H9 (cell line): Measurements from ENCODE around the gene CHCHD3. TPM values are rescaled to one million over a fixed set of nuclear protein-coding genes. Genes with fewer than 3 reads are reported as not detected.

Experiments used
- DNase-seq: peaks from one replicate; pipeline ENCODE4 v3.0.0-alpha.2; 2017
- H2AFZ ChIP-seq: one replicate; pipeline ENCODE4 v1.6.1; 2013; ENCODE audit warnings: mild to moderate bottlenecking, low read length, control low read depth, moderate library complexity
- H2AK5ac ChIP-seq: 2 replicates; pipeline ENCODE4 v1.6.1; 2013; ENCODE audit warnings: low read length, control low read depth, mixed read lengths; ENCODE audit not compliant: insufficient read length
- H2BK120ac ChIP-seq: one replicate; pipeline ENCODE4 v1.6.1; 2013; ENCODE audit warnings: low read depth, mild to moderate bottlenecking, low read length, control low read depth, inconsistent platforms; ENCODE audit not compliant: poor library complexity, severe bottlenecking
- H2BK12ac ChIP-seq: 2 replicates; pipeline ENCODE4 v1.6.1; 2013; ENCODE audit warnings: low read length, control low read depth, mixed read lengths, low read depth; ENCODE audit not compliant: insufficient read length
- H2BK15ac ChIP-seq: 2 replicates; pipeline ENCODE4 v1.6.1; 2013; ENCODE audit warnings: low read depth, low read length, control low read depth
- H2BK20ac ChIP-seq: one replicate; pipeline ENCODE4 v1.6.1; 2013; ENCODE audit warnings: low read depth, mild to moderate bottlenecking, low read length, control low read depth, inconsistent platforms; ENCODE audit not compliant: poor library complexity, severe bottlenecking
- H2BK5ac ChIP-seq: 2 replicates; pipeline ENCODE4 v1.6.1; 2013; ENCODE audit warnings: low read length, control low read depth, mixed read lengths; ENCODE audit not compliant: insufficient read length
- H3K14ac ChIP-seq: 2 replicates; pipeline ENCODE4 v1.6.1; 2013; ENCODE audit warnings: low read length, control low read depth; ENCODE audit not compliant: insufficient read depth
- H3K18ac ChIP-seq: 2 replicates; pipeline ENCODE4 v1.6.1; 2013; ENCODE audit warnings: low read depth, mild to moderate bottlenecking, mixed read lengths, low read length, control low read depth; ENCODE audit not compliant: insufficient read length
- H3K23ac ChIP-seq: 2 replicates; pipeline ENCODE4 v1.6.1; 2013; ENCODE audit warnings: low read length, control low read depth, mixed read lengths, low read depth; ENCODE audit not compliant: insufficient read length
- H3K23me2 ChIP-seq: 2 replicates; pipeline ENCODE4 v1.6.1; 2013; ENCODE audit warnings: low read depth, mild to moderate bottlenecking, mixed read lengths, low read length, control low read depth; ENCODE audit not compliant: insufficient read length, poor library complexity, severe bottlenecking
- H3K27ac ChIP-seq: 2 replicates; pipeline ENCODE4 v1.5.1; 2013; ENCODE audit warnings: low read length, control low read depth, mixed read lengths, low read depth; ENCODE audit not compliant: insufficient read length
- H3K27me3 ChIP-seq: 2 replicates; pipeline ENCODE4 v1.6.1; 2013; ENCODE audit warnings: low read length, control low read depth, inconsistent platforms; ENCODE audit not compliant: insufficient read depth
- H3K4ac ChIP-seq: 2 replicates; pipeline ENCODE4 v1.6.1; 2013; ENCODE audit warnings: low read depth, mild to moderate bottlenecking, control low read depth, inconsistent platforms, low read length, moderate library complexity
- H3K4me1 ChIP-seq: 2 replicates; pipeline ENCODE4 v1.6.1; 2013; ENCODE audit warnings: low read length, control low read depth, inconsistent platforms; ENCODE audit not compliant: insufficient read depth
- H3K4me2 ChIP-seq: 2 replicates; pipeline ENCODE4 v1.6.1; 2013; ENCODE audit warnings: low read length, control low read depth, mixed read lengths; ENCODE audit not compliant: insufficient read length, insufficient read depth
- H3K56ac ChIP-seq: 2 replicates; pipeline ENCODE4 v1.6.1; 2013; ENCODE audit warnings: low read depth, mild to moderate bottlenecking, mixed read lengths, low read length, control low read depth; ENCODE audit not compliant: insufficient read length
- H3K79me1 ChIP-seq: 2 replicates; pipeline ENCODE4 v1.6.1; 2013; ENCODE audit warnings: low read depth, mild to moderate bottlenecking, moderate library complexity, low read length, control low read depth, inconsistent platforms; ENCODE audit not compliant: insufficient read depth, poor library complexity, severe bottlenecking
- H3K79me2 ChIP-seq: 2 replicates; pipeline ENCODE4 v1.6.1; 2013; ENCODE audit warnings: low read length, control low read depth, inconsistent platforms; ENCODE audit not compliant: insufficient read depth
- H3K9ac ChIP-seq: 2 replicates; pipeline ENCODE4 v1.6.1; 2013; ENCODE audit warnings: low read length, control low read depth, mixed read lengths; ENCODE audit not compliant: insufficient read length; ENCODE audit errors: extremely low read depth
- H3K9me3 ChIP-seq: one replicate; pipeline ENCODE4 v1.6.1; 2013; ENCODE audit warnings: low read depth, low read length, inconsistent platforms; ENCODE audit not compliant: control insufficient read depth
- H3T11ph ChIP-seq: one replicate; pipeline ENCODE4 v1.6.1; 2013; ENCODE audit warnings: mild to moderate bottlenecking, low read length, control low read depth, inconsistent platforms
- H4K20me1 ChIP-seq: one replicate; pipeline ENCODE4 v1.6.1; 2013; ENCODE audit not compliant: control insufficient read depth, insufficient read length, insufficient read depth
- H4K5ac ChIP-seq: 2 replicates; pipeline ENCODE4 v1.6.1; 2013; ENCODE audit warnings: low read depth, mild to moderate bottlenecking, mixed read lengths, low read length, control low read depth; ENCODE audit not compliant: insufficient read length
- H4K8ac ChIP-seq: replicated peaks from 2 replicates; pipeline ENCODE4 v1.6.1; 2013; ENCODE audit warnings: low read length, control low read depth, mixed read lengths, low read depth; ENCODE audit not compliant: insufficient read length
- H4K91ac ChIP-seq: 2 replicates; pipeline ENCODE4 v1.6.1; 2013; ENCODE audit warnings: low read depth, mild to moderate bottlenecking, moderate library complexity, mixed read lengths, low read length, control low read depth; ENCODE audit not compliant: insufficient read length
- H3K27ac Mint-ChIP-seq, 3 experiments: 2 replicates in 2 of 3; 3 replicates in 1 of 3; pipeline ENCODE4 v1.8.0; 2020 to 2021; ENCODE audit warnings: mixed read lengths in 3 of 3, mild to moderate bottlenecking in 1 of 3, moderate library complexity in 1 of 3
- H3K27me3 Mint-ChIP-seq: 2 replicates; pipeline ENCODE4 v1.8.0; 2021; ENCODE audit warnings: low read depth, mild to moderate bottlenecking, moderate library complexity, mixed read lengths
- H3K36me3 Mint-ChIP-seq, 3 experiments: 2 replicates in 2 of 3; 3 replicates in 1 of 3; pipeline ENCODE4 v1.8.0; 2020 to 2021; ENCODE audit warnings: low read depth in 3 of 3, mixed read lengths in 3 of 3; ENCODE audit not compliant: insufficient read depth in 1 of 3
- H3K4me1 Mint-ChIP-seq, 2 experiments: 2 replicates each; pipeline ENCODE4 v1.8.0; 2020; ENCODE audit warnings: mixed read lengths in 2 of 2
- H3K4me3 Mint-ChIP-seq, 2 experiments: 2 replicates in 1 of 2; 3 replicates in 1 of 2; pipeline ENCODE4 v1.8.0; 2020 to 2021; ENCODE audit warnings: mild to moderate bottlenecking in 2 of 2, mixed read lengths in 2 of 2, moderate library complexity in 1 of 2
- H3K9me3 Mint-ChIP-seq, 2 experiments: 2 replicates in 1 of 2; 3 replicates in 1 of 2; pipeline ENCODE4 v1.8.0; 2020; ENCODE audit warnings: mild to moderate bottlenecking in 2 of 2, mixed read lengths in 2 of 2, moderate library complexity in 1 of 2
- WGBS: extraction: QIAGEN DNeasy Blood & Tissue Kit; methylation state at CpG from one replicate; pipeline ENCODE4 v1.1.7; 2013; ENCODE audit warnings: missing lambda C conversion rate, low lambda C conversion rate, mixed read lengths; ENCODE audit not compliant: insufficient read length; ENCODE audit errors: extremely low coverage; 5-methylcytosine and 5-hydroxymethylcytosine counted together
- total RNA-seq: library from RNA; stranded (reverse); gene quantifications from 2 replicates; pipeline ENCODE4 v1.2.1, GENCODE V29; 2021
- TF ChIP-seq, protein P1 (sequence below): fragments of 200-600 bp; sonication (generic); conservative IDR thresholded peaks from 3 replicates; pipeline ENCODE4 v1.8.0; 2021; ENCODE audit warnings: antibody characterized with exemption, mild to moderate bottlenecking

Gene CHCHD3
- total RNA-seq, 1 experiment from 2014 or later, result 104 TPM

DNA sequence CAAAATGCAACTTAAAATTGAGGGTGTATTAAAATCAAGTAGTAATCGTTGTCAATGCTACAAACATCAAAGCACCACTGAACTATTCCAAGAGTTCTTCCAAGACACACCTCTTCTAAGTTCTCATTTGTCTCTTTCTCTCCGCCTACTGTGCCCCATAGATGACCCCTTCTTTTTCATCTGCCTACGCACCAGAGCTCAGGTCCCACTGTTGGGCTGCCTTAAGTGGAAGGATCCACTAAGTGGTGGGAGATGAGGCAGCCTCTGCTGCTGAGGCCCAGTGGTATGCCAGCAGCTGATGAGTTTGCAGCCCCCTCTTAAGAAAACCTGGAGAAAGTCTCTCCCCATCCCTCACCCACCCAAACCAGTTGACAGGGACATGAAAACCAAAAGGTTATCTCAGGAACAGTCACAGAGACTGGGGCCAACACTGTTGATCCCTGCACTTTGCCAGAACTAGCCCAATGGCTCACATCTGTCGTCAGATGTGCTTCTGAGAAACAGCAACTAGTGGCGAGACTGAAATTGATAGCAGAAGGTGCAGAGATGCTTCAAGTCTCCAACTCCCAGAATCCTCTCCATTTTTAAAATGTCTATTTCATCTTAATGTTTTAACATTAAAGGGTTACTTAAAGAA lies 88.4 kb downstream of the CHCHD3 start:
- no peak overlapping the region for H2AFZ ChIP-seq
- H3K4ac ChIP-seq, result no peak overlapping the region
- no peak overlapping the region for H2AK5ac ChIP-seq
- H3K23me2 ChIP-seq, result no peaks in the 10 kb centered on the region
- no peak overlapping the region for H3T11ph ChIP-seq
- H3K4me1 Mint-ChIP-seq, result peaks cover 42 to 53% of the 10 kb centered on the region in 2 experiments
- no peak overlapping the region for H2BK5ac ChIP-seq
- H3K27me3 Mint-ChIP-seq, result no peaks in the 10 kb centered on the region
- no peak overlapping the region for H2BK15ac ChIP-seq
- no peaks in the 10 kb centered on the region for H4K20me1 ChIP-seq
- no peak overlapping the region for H3K9ac ChIP-seq
- H2BK120ac ChIP-seq, result no peak overlapping the region
- H4K8ac ChIP-seq, result no peak overlapping the region
- peaks cover 0 to 1% (median 0%) of the 10 kb centered on the region in 3 experiments; a peak in 2 of 7 replicates for H3K36me3 Mint-ChIP-seq
- no peak overlapping the region for H4K5ac ChIP-seq
- TF ChIP-seq, protein P1, sequence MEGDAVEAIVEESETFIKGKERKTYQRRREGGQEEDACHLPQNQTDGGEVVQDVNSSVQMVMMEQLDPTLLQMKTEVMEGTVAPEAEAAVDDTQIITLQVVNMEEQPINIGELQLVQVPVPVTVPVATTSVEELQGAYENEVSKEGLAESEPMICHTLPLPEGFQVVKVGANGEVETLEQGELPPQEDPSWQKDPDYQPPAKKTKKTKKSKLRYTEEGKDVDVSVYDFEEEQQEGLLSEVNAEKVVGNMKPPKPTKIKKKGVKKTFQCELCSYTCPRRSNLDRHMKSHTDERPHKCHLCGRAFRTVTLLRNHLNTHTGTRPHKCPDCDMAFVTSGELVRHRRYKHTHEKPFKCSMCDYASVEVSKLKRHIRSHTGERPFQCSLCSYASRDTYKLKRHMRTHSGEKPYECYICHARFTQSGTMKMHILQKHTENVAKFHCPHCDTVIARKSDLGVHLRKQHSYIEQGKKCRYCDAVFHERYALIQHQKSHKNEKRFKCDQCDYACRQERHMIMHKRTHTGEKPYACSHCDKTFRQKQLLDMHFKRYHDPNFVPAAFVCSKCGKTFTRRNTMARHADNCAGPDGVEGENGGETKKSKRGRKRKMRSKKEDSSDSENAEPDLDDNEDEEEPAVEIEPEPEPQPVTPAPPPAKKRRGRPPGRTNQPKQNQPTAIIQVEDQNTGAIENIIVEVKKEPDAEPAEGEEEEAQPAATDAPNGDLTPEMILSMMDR, result no peak
- no peak overlapping the region for H4K91ac ChIP-seq
- no peak for DNase-seq
- H3K27me3 ChIP-seq, result no peaks in the 10 kb centered on the region
- H3K4me3 Mint-ChIP-seq, result no peak overlapping the region
- no peak overlapping the region for H3K14ac ChIP-seq
- H3K56ac ChIP-seq, result no peak overlapping the region
- H2BK20ac ChIP-seq, result no peak overlapping the region
- H3K4me1 ChIP-seq, result peaks cover 2% of the 10 kb centered on the region; the same call in 1 of the 2 replicates
- no peaks in the 10 kb centered on the region for H3K9me3 Mint-ChIP-seq
- no peak overlapping the region for H3K4me2 ChIP-seq
- peaks cover 19% of the 10 kb centered on the region; the same call in 1 of the 2 replicates for H3K79me2 ChIP-seq
- H3K27ac Mint-ChIP-seq, result no peak overlapping the region; a peak in 1 of 7 replicates
- peaks cover 17% of the 10 kb centered on the region for H3K79me1 ChIP-seq
- H3K23ac ChIP-seq, result no peak overlapping the region
- H2BK12ac ChIP-seq, result no peak overlapping the region
- H3K18ac ChIP-seq, result no peak overlapping the region
- no peak overlapping the region for H3K27ac ChIP-seq
- no peaks in the 10 kb centered on the region for H3K9me3 ChIP-seq
- WGBS, result no CpG with 5 or more reads among the region's 5 CpGs
